Neural cell (in vitro differentiated cells): ENCODE results near the gene TRIM66. TPM values are rescaled to one million over a fixed set of nuclear protein-coding genes. Genes with fewer than 3 reads are reported as not detected.

Experiments
- H2AFZ ChIP-seq: fragments of 200-600, 300-800 bp; sonication (generic), shearing (Covaris generic); 2 replicates; pipeline ENCODE4 v1.6.0; 2014; ENCODE audit warnings: low read depth, mild to moderate bottlenecking, antibody characterized with exemption, low read length, moderate library complexity
- H3F3A ChIP-seq: fragments of 200-600 bp; shearing (Covaris generic); 2 replicates; pipeline ENCODE4 v1.6.1; 2016; ENCODE audit warnings: mild to moderate bottlenecking, moderate library complexity, mixed read lengths, antibody characterized with exemption, low read length; ENCODE audit not compliant: insufficient read depth, poor library complexity, severe bottlenecking
- H3K27ac ChIP-seq: fragments of 200-600, 300-800 bp; sonication (generic), shearing (Covaris generic); 2 replicates; pipeline ENCODE4 v1.5.1; 2014; ENCODE audit warnings: mild to moderate bottlenecking, low read length, moderate library complexity
- H3K27me3 ChIP-seq: fragments of 300-800, 200-600 bp; sonication (generic), shearing (Covaris generic); 2 replicates; pipeline ENCODE4 v1.6.0; 2014; ENCODE audit warnings: mild to moderate bottlenecking, low read depth, low read length, moderate library complexity; ENCODE audit not compliant: insufficient read depth
- H3K36me3 ChIP-seq: fragments of 300-800, 200-600 bp; sonication (generic), shearing (Covaris generic); 2 replicates; pipeline ENCODE4 v1.5.1; 2014; ENCODE audit warnings: mild to moderate bottlenecking, antibody characterized with exemption, low read length, moderate library complexity; ENCODE audit not compliant: insufficient read depth
- H3K4me2 ChIP-seq: fragments of 300-800, 200-600 bp; sonication (generic), shearing (Covaris generic); 2 replicates; pipeline ENCODE4 v1.6.0; 2014; ENCODE audit warnings: mild to moderate bottlenecking, low read length
- H3K4me3 ChIP-seq: fragments of 300-800, 200-600 bp; sonication (generic), shearing (Covaris generic); 2 replicates; pipeline ENCODE4 v1.5.1; 2014; ENCODE audit warnings: mild to moderate bottlenecking, low read length, moderate library complexity
- H3K79me2 ChIP-seq: fragments of 200-600 bp; shearing (Covaris generic); replicated peaks from 2 replicates; pipeline ENCODE4 v1.6.0; 2014; ENCODE audit warnings: mild to moderate bottlenecking, low read length, moderate library complexity; ENCODE audit not compliant: insufficient read depth
- H3K9ac ChIP-seq: fragments of 300-800, 200-600 bp; sonication (generic), shearing (Covaris generic); 2 replicates; pipeline ENCODE4 v1.6.1; 2016; ENCODE audit warnings: mild to moderate bottlenecking, low read length, mixed read lengths
- H3K9me2 ChIP-seq: fragments of 200-600 bp; shearing (Covaris generic); 2 replicates; pipeline ENCODE4 v1.6.1; 2016; ENCODE audit warnings: mild to moderate bottlenecking, low read length, mixed read lengths; ENCODE audit not compliant: insufficient read depth
- H3K9me3 ChIP-seq: fragments of 200-600, 300-800 bp; sonication (generic), shearing (Covaris generic); 2 replicates; pipeline ENCODE4 v1.6.1; 2016; ENCODE audit warnings: mild to moderate bottlenecking, mixed run types, low read length, moderate library complexity, mixed read lengths
- H4K20me1 ChIP-seq: fragments of 200-600 bp; shearing (Covaris generic); 2 replicates; pipeline ENCODE4 v1.6.1; 2016; ENCODE audit warnings: mild to moderate bottlenecking, mixed run types; ENCODE audit not compliant: insufficient read depth
- EP300 ChIP-seq: fragments of 450-650 bp; conservative IDR thresholded peaks from 2 replicates; pipeline ENCODE4 v1.6.1; 2014; ENCODE audit warnings: antibody characterized with exemption, mild to moderate bottlenecking, moderate library complexity; ENCODE audit not compliant: poor library complexity, severe bottlenecking
- EZH2 ChIP-seq: fragments of 200-600, 300-800 bp; shearing (Covaris generic), sonication (generic); IDR thresholded peaks from 2 replicates; pipeline ENCODE4 v1.6.1; 2014; ENCODE audit warnings: antibody characterized with exemption, low read length, borderline replicate concordance, mild to moderate bottlenecking; ENCODE audit not compliant: insufficient read depth, poor library complexity, severe bottlenecking
- MXI1 ChIP-seq: fragments of 450-650 bp; conservative IDR thresholded peaks from 2 replicates; pipeline ENCODE4 v1.6.1; 2014; ENCODE audit warnings: antibody characterized with exemption, mild to moderate bottlenecking; ENCODE audit not compliant: poor library complexity, severe bottlenecking
- POLR2AphosphoS5 ChIP-seq: IDR thresholded peaks from 2 replicates; pipeline ENCODE4 v1.6.1; 2012
- RAD21 ChIP-seq: fragments of 450-650 bp; conservative IDR thresholded peaks from 2 replicates; pipeline ENCODE4 v1.6.1; 2014; ENCODE audit warnings: antibody characterized with exemption, mild to moderate bottlenecking, moderate library complexity
- REST ChIP-seq: IDR thresholded peaks from 2 replicates; pipeline ENCODE4 v1.6.1; 2012; ENCODE audit warnings: borderline replicate concordance
- SMC3 ChIP-seq: fragments of 450-650 bp; conservative IDR thresholded peaks from 2 replicates; pipeline ENCODE4 v1.6.1; 2014; ENCODE audit warnings: antibody characterized with exemption, mild to moderate bottlenecking, moderate library complexity; ENCODE audit not compliant: poor library complexity
- TAF1 ChIP-seq: IDR thresholded peaks from 2 replicates; pipeline ENCODE4 v1.6.1; 2012; ENCODE audit warnings: low read depth
- polyA plus RNA-seq: library from polyadenylated mRNA; depleted of rRNA; stranded (reverse); fragments of >200 nt; gene quantifications from 2 replicates; pipeline ENCODE4 v1.2.3, GENCODE V29; 2014
- TF ChIP-seq, protein P1 (sequence below): fragments of 450-650 bp; IDR thresholded peaks from 2 replicates; pipeline ENCODE4 v1.5.1; 2014; ENCODE audit warnings: antibody characterized with exemption, mild to moderate bottlenecking, moderate library complexity; ENCODE audit not compliant: poor library complexity, severe bottlenecking

Gene TRIM66
- polyA plus RNA-seq, 1 donor from 2014 or later: 0.82 TPM

DNA sequence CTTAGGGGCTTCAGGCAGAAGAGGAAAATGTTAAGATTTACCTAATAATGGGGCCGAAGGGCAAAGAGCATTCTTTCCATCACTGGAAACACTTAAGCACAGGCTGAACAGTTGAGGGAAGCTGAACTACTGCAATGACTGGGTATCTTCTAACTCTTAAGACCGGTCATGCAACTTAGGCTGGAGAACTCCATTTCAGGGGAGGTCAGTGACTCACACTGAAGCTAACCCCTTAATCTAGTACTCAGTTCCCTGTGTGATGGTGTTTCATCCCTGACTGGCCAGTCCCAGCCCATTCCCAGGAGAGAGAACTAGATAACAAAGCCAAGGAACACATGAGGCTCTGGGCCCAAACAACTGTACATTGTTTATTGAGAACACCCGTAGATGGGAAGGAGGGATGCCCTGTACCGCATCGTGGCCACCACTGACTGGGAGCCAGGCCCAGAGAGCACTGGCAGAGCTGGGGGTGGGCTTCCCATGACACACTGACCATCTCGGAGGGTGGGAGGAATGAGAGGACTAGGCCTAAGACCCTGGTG, 10.6 kb upstream of the TRIM66 start:
- TF ChIP-seq TAF1: no peak
- TF ChIP-seq, protein P1, sequence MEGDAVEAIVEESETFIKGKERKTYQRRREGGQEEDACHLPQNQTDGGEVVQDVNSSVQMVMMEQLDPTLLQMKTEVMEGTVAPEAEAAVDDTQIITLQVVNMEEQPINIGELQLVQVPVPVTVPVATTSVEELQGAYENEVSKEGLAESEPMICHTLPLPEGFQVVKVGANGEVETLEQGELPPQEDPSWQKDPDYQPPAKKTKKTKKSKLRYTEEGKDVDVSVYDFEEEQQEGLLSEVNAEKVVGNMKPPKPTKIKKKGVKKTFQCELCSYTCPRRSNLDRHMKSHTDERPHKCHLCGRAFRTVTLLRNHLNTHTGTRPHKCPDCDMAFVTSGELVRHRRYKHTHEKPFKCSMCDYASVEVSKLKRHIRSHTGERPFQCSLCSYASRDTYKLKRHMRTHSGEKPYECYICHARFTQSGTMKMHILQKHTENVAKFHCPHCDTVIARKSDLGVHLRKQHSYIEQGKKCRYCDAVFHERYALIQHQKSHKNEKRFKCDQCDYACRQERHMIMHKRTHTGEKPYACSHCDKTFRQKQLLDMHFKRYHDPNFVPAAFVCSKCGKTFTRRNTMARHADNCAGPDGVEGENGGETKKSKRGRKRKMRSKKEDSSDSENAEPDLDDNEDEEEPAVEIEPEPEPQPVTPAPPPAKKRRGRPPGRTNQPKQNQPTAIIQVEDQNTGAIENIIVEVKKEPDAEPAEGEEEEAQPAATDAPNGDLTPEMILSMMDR: no peak
- TF ChIP-seq EP300: no peak
- no peak for TF ChIP-seq MXI1
- no peak for TF ChIP-seq EZH2
- no peak for TF ChIP-seq POLR2AphosphoS5
- TF ChIP-seq RAD21: no peak
- Histone ChIP-seq H3K79me2 (no peaks in the 10 kb centered on the region), H3K9ac (no peak overlapping the region), H3K27ac (no peak overlapping the region), H3F3A (peaks cover 8% of the 10 kb centered on the region), H3K9me2 (no peaks in the 10 kb centered on the region), H3K4me3 (no peak overlapping the region), H3K4me2 (no peak overlapping the region), H3K27me3 (no peaks in the 10 kb centered on the region), H4K20me1 (no peaks in the 10 kb centered on the region), H3K36me3 (no peaks in the 10 kb centered on the region), H3K9me3 (no peaks in the 10 kb centered on the region), H2AFZ (no peak overlapping the region)

DNA sequence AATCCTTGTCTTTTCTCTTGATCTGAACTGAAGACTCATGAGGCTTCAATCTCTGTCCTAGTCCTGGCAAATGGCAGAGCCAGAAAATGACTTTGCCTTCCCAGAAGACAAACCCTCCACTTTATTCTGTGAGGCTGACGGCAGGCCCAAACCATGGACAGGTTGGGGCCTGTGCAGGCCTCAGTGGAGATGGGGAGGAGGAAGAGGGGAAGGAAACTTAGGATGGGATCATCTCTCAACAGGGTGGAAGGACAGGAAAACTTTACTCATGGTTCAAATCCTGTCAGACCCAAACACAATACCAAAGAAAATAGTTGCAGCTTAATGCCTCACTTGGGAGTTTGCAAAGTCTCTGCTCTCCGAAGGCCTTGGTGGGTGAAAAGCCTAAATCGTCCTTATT, 10.0 kb upstream of the TRIM66 start:
- Histone ChIP-seq H3K27me3 (no peaks in the 10 kb centered on the region), H4K20me1 (no peaks in the 10 kb centered on the region), H3F3A (peaks cover 13% of the 10 kb centered on the region), H3K9me2 (no peaks in the 10 kb centered on the region), H3K79me2 (no peaks in the 10 kb centered on the region), H3K27ac (no peak overlapping the region), H3K4me3 (no peak overlapping the region), H3K36me3 (no peaks in the 10 kb centered on the region), H2AFZ (no peak overlapping the region), H3K9me3 (no peaks in the 10 kb centered on the region), H3K9ac (no peak overlapping the region), H3K4me2 (no peak overlapping the region)
- TF ChIP-seq POLR2AphosphoS5 (no peak), SMC3 (no peak), EP300 (no peak), REST (no peak), TAF1 (no peak), MXI1 (no peak)

GRCh38 chr11:8691601-8692000, 9.1 kb upstream of the TRIM66 start:
- no peak overlapping the region for H3K4me2 ChIP-seq
- H4K20me1 ChIP-seq: no peaks in the 10 kb centered on the region
- no peak overlapping the region for H2AFZ ChIP-seq
- H3K9ac ChIP-seq: no peak overlapping the region
- no peaks in the 10 kb centered on the region for H3K9me3 ChIP-seq
- no peaks in the 10 kb centered on the region for H3K9me2 ChIP-seq
- no peak overlapping the region for H3K4me3 ChIP-seq
- H3K27ac ChIP-seq: no peak overlapping the region
- no peaks in the 10 kb centered on the region for H3K79me2 ChIP-seq
- TF ChIP-seq REST (no peak), TAF1 (no peak), SMC3 (no peak)
- TF ChIP-seq, protein P1: no peak
- H3K27me3 ChIP-seq: no peaks in the 10 kb centered on the region
- peaks cover 13% of the 10 kb centered on the region for H3F3A ChIP-seq
- peaks cover 4% of the 10 kb centered on the region for H3K36me3 ChIP-seq
